ENCODE results near the gene USP22.
"Not testable (repeated sequence)": the region's sequence is repeated elsewhere in the genome, so short reads cannot be mapped to it uniquely, and the experiment has no call there.

The USP22 gene

GRCh38 chr17:21089145-21089544 lies 46.3 kb upstream of the USP22 start:
- no peak overlapping the region for H3K27ac ChIP-seq (replicated peaks)
- H3K27me3 ChIP-seq (ENCODE audit: insufficient read depth, poor library complexity, severe bottlenecking) = no peaks in the 10 kb centered on the region
- no peak overlapping the region for H3K4me3 ChIP-seq (replicated peaks; ENCODE audit: insufficient read depth, low read length)
- no peak for DNase-seq (ENCODE audit: low read depth in 1 of 2, low spot score in 1 of 2)
- TF ChIP-seq GABPA (IDR thresholded peaks at IDR 0.05; ENCODE audit: low read depth) = no peak
- TF ChIP-seq SPI1 (IDR thresholded peaks at IDR 0.05; ENCODE audit: borderline replicate concordance, low read depth) = no peak
- TF ChIP-seq CTCF (IDR thresholded peaks at IDR 0.05; ENCODE audit: insufficient read depth, low read length) = no peak
- TF ChIP-seq, protein P1, sequence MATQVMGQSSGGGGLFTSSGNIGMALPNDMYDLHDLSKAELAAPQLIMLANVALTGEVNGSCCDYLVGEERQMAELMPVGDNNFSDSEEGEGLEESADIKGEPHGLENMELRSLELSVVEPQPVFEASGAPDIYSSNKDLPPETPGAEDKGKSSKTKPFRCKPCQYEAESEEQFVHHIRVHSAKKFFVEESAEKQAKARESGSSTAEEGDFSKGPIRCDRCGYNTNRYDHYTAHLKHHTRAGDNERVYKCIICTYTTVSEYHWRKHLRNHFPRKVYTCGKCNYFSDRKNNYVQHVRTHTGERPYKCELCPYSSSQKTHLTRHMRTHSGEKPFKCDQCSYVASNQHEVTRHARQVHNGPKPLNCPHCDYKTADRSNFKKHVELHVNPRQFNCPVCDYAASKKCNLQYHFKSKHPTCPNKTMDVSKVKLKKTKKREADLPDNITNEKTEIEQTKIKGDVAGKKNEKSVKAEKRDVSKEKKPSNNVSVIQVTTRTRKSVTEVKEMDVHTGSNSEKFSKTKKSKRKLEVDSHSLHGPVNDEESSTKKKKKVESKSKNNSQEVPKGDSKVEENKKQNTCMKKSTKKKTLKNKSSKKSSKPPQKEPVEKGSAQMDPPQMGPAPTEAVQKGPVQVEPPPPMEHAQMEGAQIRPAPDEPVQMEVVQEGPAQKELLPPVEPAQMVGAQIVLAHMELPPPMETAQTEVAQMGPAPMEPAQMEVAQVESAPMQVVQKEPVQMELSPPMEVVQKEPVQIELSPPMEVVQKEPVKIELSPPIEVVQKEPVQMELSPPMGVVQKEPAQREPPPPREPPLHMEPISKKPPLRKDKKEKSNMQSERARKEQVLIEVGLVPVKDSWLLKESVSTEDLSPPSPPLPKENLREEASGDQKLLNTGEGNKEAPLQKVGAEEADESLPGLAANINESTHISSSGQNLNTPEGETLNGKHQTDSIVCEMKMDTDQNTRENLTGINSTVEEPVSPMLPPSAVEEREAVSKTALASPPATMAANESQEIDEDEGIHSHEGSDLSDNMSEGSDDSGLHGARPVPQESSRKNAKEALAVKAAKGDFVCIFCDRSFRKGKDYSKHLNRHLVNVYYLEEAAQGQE (IDR thresholded peaks at IDR 0.05; ENCODE audit: insufficient replicate concordance, low read depth) = no peak
- TF ChIP-seq POLR2AphosphoS5 (IDR thresholded peaks at IDR 0.05; ENCODE audit: low read depth) = no peak

DNA sequence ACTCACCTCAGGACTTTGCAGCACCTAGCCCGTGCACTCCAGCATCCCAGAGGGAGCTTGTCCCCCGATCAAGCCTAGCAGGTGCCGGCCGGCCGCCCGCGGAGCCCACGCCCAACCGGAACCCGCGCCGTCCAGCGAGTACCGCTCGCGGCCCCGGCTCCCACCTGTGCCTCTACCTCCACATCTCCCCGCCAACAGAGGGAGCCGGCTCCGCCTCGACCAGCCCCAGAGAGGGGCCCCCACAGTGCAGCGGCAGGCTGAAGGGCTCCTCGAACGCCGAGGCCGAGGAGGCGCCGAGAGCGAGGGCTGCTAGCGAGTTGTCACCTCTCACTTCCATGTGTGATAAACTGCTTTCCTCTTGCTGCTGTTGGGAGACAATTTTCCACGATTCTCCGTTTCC lies 42.9 kb upstream of the USP22 start:
- no peaks in the 10 kb centered on the region for H3K27me3 ChIP-seq (ENCODE audit: insufficient read depth, poor library complexity, severe bottlenecking)
- H3K4me3 ChIP-seq (replicated peaks; ENCODE audit: insufficient read depth, low read length) = no peak overlapping the region
- no peak for TF ChIP-seq SPI1 (IDR thresholded peaks at IDR 0.05; ENCODE audit: borderline replicate concordance, low read depth)
- no peak for TF ChIP-seq GABPA (IDR thresholded peaks at IDR 0.05; ENCODE audit: low read depth)
- H3K27ac ChIP-seq (replicated peaks) = no peak overlapping the region
- no peak for DNase-seq (ENCODE audit: low read depth in 1 of 2, low spot score in 1 of 2)

GRCh38 chr17:21085280-21085679 lies 42.5 kb upstream of the USP22 start:
- DNase-seq (ENCODE audit: low read depth in 1 of 2, low spot score in 1 of 2); H3K27me3 ChIP-seq (ENCODE audit: insufficient read depth, poor library complexity, severe bottlenecking); H3K27ac ChIP-seq (replicated peaks); H3K4me3 ChIP-seq (replicated peaks; ENCODE audit: insufficient read depth, low read length): not testable (repeated sequence)

- H3K27ac ChIP-seq (replicated peaks) = no peak overlapping the region
- TF ChIP-seq CTCF (IDR thresholded peaks at IDR 0.05; ENCODE audit: insufficient read depth, low read length) (no peak), SPI1 (IDR thresholded peaks at IDR 0.05; ENCODE audit: borderline replicate concordance, low read depth) (no peak), GABPA (IDR thresholded peaks at IDR 0.05; ENCODE audit: low read depth) (no peak)
- H3K27me3 ChIP-seq (ENCODE audit: insufficient read depth, poor library complexity, severe bottlenecking) = no peaks in the 10 kb centered on the region
- no peak overlapping the region for H3K4me3 ChIP-seq (replicated peaks; ENCODE audit: insufficient read depth, low read length)
- DNase-seq (ENCODE audit: low read depth in 1 of 2, low spot score in 1 of 2) = no peak
Observed at GRCh38 chr17:21082001-21082436, 39.2 kb upstream of the USP22 start.

- DNase-seq (ENCODE audit: low read depth in 1 of 2, low spot score in 1 of 2) = no peak
- Histone ChIP-seq H3K27ac (replicated peaks) (no peak overlapping the region), H3K27me3 (ENCODE audit: insufficient read depth, poor library complexity, severe bottlenecking) (no peaks in the 10 kb centered on the region), H3K4me3 (replicated peaks; ENCODE audit: insufficient read depth, low read length) (no peak overlapping the region)
- TF ChIP-seq POLR2AphosphoS5 (IDR thresholded peaks at IDR 0.05; ENCODE audit: low read depth) = no peak
- TF ChIP-seq SPI1 (IDR thresholded peaks at IDR 0.05; ENCODE audit: borderline replicate concordance, low read depth) = no peak
- TF ChIP-seq GABPA (IDR thresholded peaks at IDR 0.05; ENCODE audit: low read depth) = no peak
- no peak for TF ChIP-seq CTCF (IDR thresholded peaks at IDR 0.05; ENCODE audit: insufficient read depth, low read length)
- TF ChIP-seq, protein P1 (IDR thresholded peaks at IDR 0.05; ENCODE audit: insufficient replicate concordance, low read depth) = no peak
Observed at GRCh38 chr17:21079196-21079595, 36.4 kb upstream of the USP22 start.
